ENCODE results near the gene CRCP.

GRCh38 chr7:66183700-66184099 lies 69.1 kb downstream of the CRCP start:
- no peak for TF ChIP-seq CTCF (conservative IDR thresholded peaks at IDR 0.05)
- no peak for TF ChIP-seq EZH2 (IDR thresholded peaks at IDR 0.05; ENCODE audit: low read depth)

Data from PC-9 (cell line).